ENCODE measurements around the gene C1QBP. TPM values are rescaled to one million over a fixed set of nuclear protein-coding genes. Genes with fewer than 3 reads are reported as not detected.

C1QBP gene
- polyA plus RNA-seq, 1 experiment, result 175 TPM

DNA sequence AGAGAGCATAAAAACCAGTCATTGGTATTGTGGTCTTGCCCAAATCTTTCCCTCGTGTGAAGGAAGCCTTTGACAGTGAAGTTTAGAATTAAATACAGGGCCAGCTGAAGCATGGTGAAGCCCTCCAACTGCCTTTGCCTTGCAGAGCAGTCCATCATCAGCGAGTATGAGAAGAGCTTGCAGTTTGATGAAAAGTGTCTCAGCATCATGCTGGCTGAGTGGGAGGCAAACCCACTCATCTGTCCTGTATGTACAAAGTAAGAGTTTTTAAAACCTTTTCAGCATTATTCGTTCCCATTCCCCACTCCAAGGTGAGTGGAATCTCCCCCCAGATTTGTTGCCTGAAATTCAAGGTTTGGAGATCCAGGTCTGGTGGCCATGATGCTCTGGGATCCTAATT lies 13.1 kb downstream of the C1QBP start:
- Histone ChIP-seq H3K9me3 (ENCODE audit: control insufficient read depth, insufficient read depth, low read length) (no peaks in the 10 kb centered on the region), H3K27me3 (ENCODE audit: control insufficient read depth, insufficient read depth, low read length) (no peaks in the 10 kb centered on the region), H3K27ac (ENCODE audit: low read depth, low read length) (no peak overlapping the region), H3K4me3 (ENCODE audit: low read depth, low read length) (no peak overlapping the region)
- DNase-seq (ENCODE audit: low read depth, low spot score), result no peak
- POLR2A ChIA-PET, result no interaction called here
- TF ChIP-seq, protein P1, sequence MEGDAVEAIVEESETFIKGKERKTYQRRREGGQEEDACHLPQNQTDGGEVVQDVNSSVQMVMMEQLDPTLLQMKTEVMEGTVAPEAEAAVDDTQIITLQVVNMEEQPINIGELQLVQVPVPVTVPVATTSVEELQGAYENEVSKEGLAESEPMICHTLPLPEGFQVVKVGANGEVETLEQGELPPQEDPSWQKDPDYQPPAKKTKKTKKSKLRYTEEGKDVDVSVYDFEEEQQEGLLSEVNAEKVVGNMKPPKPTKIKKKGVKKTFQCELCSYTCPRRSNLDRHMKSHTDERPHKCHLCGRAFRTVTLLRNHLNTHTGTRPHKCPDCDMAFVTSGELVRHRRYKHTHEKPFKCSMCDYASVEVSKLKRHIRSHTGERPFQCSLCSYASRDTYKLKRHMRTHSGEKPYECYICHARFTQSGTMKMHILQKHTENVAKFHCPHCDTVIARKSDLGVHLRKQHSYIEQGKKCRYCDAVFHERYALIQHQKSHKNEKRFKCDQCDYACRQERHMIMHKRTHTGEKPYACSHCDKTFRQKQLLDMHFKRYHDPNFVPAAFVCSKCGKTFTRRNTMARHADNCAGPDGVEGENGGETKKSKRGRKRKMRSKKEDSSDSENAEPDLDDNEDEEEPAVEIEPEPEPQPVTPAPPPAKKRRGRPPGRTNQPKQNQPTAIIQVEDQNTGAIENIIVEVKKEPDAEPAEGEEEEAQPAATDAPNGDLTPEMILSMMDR (IDR thresholded peaks at IDR 0.05; ENCODE audit: low read depth, low read length), result no peak
- CTCF ChIA-PET, result interaction anchor here (2.2 to 2.3 kb wide), 2 partner anchors 11 to 13 kb away, joined by 7 to 16 read pairs; partner anchors contain the start of gene C1QBP

DNA sequence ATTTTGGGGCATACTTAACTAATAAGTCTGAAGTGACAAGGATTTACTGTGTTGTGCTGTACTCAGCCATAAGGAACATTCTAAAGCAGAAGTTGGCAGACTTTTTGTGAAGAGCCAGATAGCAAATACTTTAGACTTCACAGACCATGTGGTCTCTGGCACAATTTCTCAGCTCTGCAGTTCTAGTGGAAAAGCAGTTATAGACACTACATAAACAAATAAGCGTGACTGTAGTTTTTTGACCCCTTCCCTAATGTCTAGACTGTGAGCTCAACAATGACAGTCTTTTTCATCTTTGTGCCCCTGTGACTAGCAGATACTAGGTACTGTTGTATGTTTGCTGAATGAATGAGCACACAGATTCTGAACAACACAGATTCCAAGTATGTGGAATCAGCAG lies 14.0 kb downstream of the C1QBP start:
- ChIA-PET POLR2A (interaction anchor here (0.6 to 0.9 kb wide), 2 partner anchors 11 to 995 kb away, joined by 3 to 6 read pairs; no protein-coding TSS in a partner anchor), CTCF (interaction anchor here (1.0 to 3.4 kb wide), 3 partner anchors 13 to 175 kb away, joined by 3 to 31 read pairs (median 4); partner anchors contain the start of gene C1QBP)
- H3K9me3 ChIP-seq (ENCODE audit: control insufficient read depth, insufficient read depth, low read length), result no peaks in the 10 kb centered on the region
- TF ChIP-seq, protein P1 (IDR thresholded peaks at IDR 0.05; ENCODE audit: low read depth, low read length), result no peak
- DNase-seq (ENCODE audit: low read depth, low spot score), result no peak
- H3K27me3 ChIP-seq (ENCODE audit: control insufficient read depth, insufficient read depth, low read length), result no peaks in the 10 kb centered on the region
- H3K4me3 ChIP-seq (ENCODE audit: low read depth, low read length), result no peak overlapping the region
- H3K27ac ChIP-seq (ENCODE audit: low read depth, low read length), result no peak overlapping the region

DNA sequence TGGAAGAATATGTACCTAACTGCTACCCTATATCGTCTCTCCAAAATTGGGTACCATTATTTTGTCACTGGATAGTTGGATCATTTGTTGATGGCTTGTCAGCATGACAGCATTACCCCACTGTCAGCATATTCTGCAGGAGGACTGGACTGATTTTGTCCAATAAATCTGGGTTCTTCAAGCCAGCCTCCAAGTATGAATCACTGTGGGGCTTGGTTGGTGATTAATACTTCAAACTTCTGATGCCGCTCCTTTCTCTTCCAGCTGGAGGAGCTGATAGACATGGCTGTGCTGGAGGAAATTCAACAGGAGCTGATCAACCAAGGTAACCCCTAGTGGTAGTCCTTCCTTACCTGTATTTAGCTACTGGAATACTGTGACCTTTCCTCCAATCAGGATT lies 16.4 kb downstream of the C1QBP start:
- no peak overlapping the region for H3K27ac ChIP-seq (ENCODE audit: low read depth, low read length)
- TF ChIP-seq, protein P1 (IDR thresholded peaks at IDR 0.05; ENCODE audit: low read depth, low read length), result no peak
- ChIA-PET POLR2A (no interaction called here), CTCF (interaction anchor here (0.8 to 3.4 kb wide), 2 partner anchors 16 to 1576 kb away, joined by 3 to 31 read pairs; partner anchors contain the start of gene C1QBP)
- no peaks in the 10 kb centered on the region for H3K9me3 ChIP-seq (ENCODE audit: control insufficient read depth, insufficient read depth, low read length)
- H3K4me3 ChIP-seq (ENCODE audit: low read depth, low read length), result no peak overlapping the region
- DNase-seq (ENCODE audit: low read depth, low spot score), result no peak
- H3K27me3 ChIP-seq (ENCODE audit: control insufficient read depth, insufficient read depth, low read length), result no peaks in the 10 kb centered on the region

DNA sequence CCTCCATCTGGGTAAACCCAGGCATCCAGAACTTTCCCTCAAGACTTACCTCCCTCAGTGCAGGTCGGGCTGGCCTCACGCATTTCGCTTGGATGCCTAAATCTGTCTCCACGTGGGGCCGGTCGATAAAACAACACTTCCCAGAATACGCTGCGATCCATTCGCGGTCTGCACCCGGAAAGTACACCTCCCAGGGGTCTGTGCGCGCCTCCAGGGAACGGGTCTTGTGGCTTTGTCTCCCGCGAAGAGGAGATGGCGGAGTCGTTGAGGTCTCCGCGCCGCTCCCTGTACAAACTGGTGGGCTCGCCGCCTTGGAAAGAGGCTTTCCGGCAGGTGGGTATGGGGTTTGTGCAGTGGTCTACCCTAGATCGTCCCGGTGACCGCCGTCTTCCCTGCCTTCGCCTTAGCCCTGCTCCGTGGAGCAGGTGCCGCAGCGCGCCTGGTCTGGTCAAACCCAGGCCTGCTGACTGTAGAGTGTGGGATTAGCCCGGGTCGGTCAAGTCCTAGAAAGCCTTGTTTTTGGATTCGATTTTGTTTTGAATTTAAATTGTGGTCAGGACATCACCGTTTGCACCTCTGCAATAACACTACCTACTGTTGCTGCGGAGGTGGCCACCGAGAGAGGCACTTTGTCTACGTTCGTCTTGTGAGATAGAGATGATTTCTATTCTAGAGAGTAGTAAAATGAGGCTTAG lies 18.8 kb downstream of the C1QBP start, which contains the start of gene RPAIN:
TSS of gene RPAIN (plus strand) at position 224 of the 695 bp plus-strand sequence. CDS start at position 253, 29 bp downstream.
- DNase-seq (ENCODE audit: low read depth, low spot score), result no peak
- CTCF ChIA-PET, result interaction anchor here (0.7 to 1.3 kb wide), 3 partner anchors 19 to 1855 kb away, joined by 3 to 12 read pairs (median 3); partner anchors contain the start of gene C1QBP
- TF ChIP-seq, protein P1 (IDR thresholded peaks at IDR 0.05; ENCODE audit: low read depth, low read length), result no peak
- H3K4me3 ChIP-seq (ENCODE audit: low read depth, low read length), result peak within 1 kb of the TSS; percentile 87
- POLR2A ChIA-PET, result interaction anchor here (1.3 kb wide), 1 partner anchor 19 kb away, joined by 10 read pairs; the partner anchor contains the start of gene C1QBP
- H3K27ac ChIP-seq (ENCODE audit: low read depth, low read length), result peak within 1 kb of the TSS; percentile 88
- H3K27me3 ChIP-seq (ENCODE audit: control insufficient read depth, insufficient read depth, low read length), result no peaks in the 10 kb centered on the region
- no peaks in the 10 kb centered on the region for H3K9me3 ChIP-seq (ENCODE audit: control insufficient read depth, insufficient read depth, low read length)
